Endothelial cell of umbilical vein (primary cell): ENCODE measurements around the gene DUSP14. TPM values are rescaled to one million over a fixed set of nuclear protein-coding genes. Genes with fewer than 3 reads are reported as not detected.

ENCODE experiments used
- BruUV-seq: library from RNA; stranded (reverse); fragments of 400-500 nt; replicated peaks from 2 replicates; lab custom pipeline; 2021; lab: Mats Ljungman, UMichigan
- CTCF ChIA-PET: fragments of 300-600, 350-600 bp; sonication (Branson Sonifier 250); formaldehyde crosslinking; loops from one replicate; lab custom pipeline; 2021; ENCODE audit warnings: antibody characterized with exemption, inconsistent platforms; lab: Charles Lee
- POLR2A ChIA-PET: fragments of 300-600, 350-600 bp; sonication (Branson Sonifier 250); formaldehyde crosslinking; loops from one replicate; lab custom pipeline; 2021; ENCODE audit warnings: antibody characterized with exemption, inconsistent platforms; lab: Charles Lee
- DNase-seq: peaks from one replicate; pipeline ENCODE4 v3.0.0-alpha.2; 2011; ENCODE audit warnings: low read depth, low spot score
- FAIRE-seq: peaks from 2 replicates; lab custom pipeline; 2011; peaks lifted over from hg19 to GRCh38; lab: Jason Lieb, UNC
- H2AFZ ChIP-seq: 2 replicates; pipeline ENCODE4 v1.6.0; 2012; ENCODE audit warnings: low read depth, low read length, control low read depth, inconsistent platforms
- H3K27ac ChIP-seq: 2 replicates; pipeline ENCODE4 v1.5.1; 2011; ENCODE audit warnings: low read depth, mild to moderate bottlenecking, control low read depth, low read length, moderate library complexity; ENCODE audit not compliant: insufficient read depth
- H3K27me3 ChIP-seq, 2 experiments: 2 replicates each; pipeline versions ENCODE4 v1.6.0 to v1.6.1; 2011; ENCODE audit warnings: low read length in 2 of 2, mixed read lengths in 1 of 2; ENCODE audit not compliant: control insufficient read depth in 2 of 2, insufficient read depth in 2 of 2
- H3K36me3 ChIP-seq, 2 experiments: 2 replicates in 1 of 2; 3 replicates in 1 of 2; pipeline ENCODE4 v1.5.1; 2011; ENCODE audit warnings: low read length in 2 of 2, mild to moderate bottlenecking in 1 of 2, moderate library complexity in 1 of 2; ENCODE audit not compliant: control insufficient read depth in 2 of 2, insufficient read depth in 2 of 2; ENCODE audit errors: extremely low read depth in 1 of 2
- H3K4me1 ChIP-seq: 3 replicates; pipeline ENCODE4 v1.5.1; 2011; ENCODE audit warnings: mild to moderate bottlenecking, low read length; ENCODE audit not compliant: control insufficient read depth, insufficient read depth; ENCODE audit errors: extremely low read depth
- H3K4me2 ChIP-seq: 2 replicates; pipeline ENCODE4 v1.6.1; 2011; ENCODE audit warnings: low read length, control low read depth, mixed read lengths; ENCODE audit not compliant: insufficient read depth
- H3K4me3 ChIP-seq, 3 experiments: fragments of 200-600 bp in 1 of 3; sonication (generic), shearing (Covaris generic) in 1 of 3; replicated peaks in 1 of 3; 2 replicates each; pipeline ENCODE4 v1.5.1; 2011 to 2016; ENCODE audit warnings: control low read depth in 3 of 3, low read length in 3 of 3, mild to moderate bottlenecking in 2 of 3, inconsistent platforms in 1 of 3, low read depth in 1 of 3, moderate library complexity in 1 of 3; ENCODE audit not compliant: insufficient read depth in 1 of 3
- H3K79me2 ChIP-seq: 2 replicates; pipeline ENCODE4 v1.6.0; 2012; ENCODE audit warnings: low read length, inconsistent platforms; ENCODE audit not compliant: control insufficient read depth, insufficient read depth
- H3K9ac ChIP-seq: replicated peaks from 2 replicates; pipeline ENCODE3; 2011; ENCODE audit warnings: low read length, control low read depth; ENCODE audit not compliant: insufficient read depth; ENCODE audit errors: extremely low read depth
- H3K9me1 ChIP-seq: replicated peaks from 3 replicates; pipeline ENCODE4 v1.6.0; 2011; ENCODE audit warnings: mild to moderate bottlenecking, low read length; ENCODE audit not compliant: control insufficient read depth, insufficient read depth; ENCODE audit errors: extremely low read depth
- H3K9me3 ChIP-seq: replicated peaks from 2 replicates; pipeline ENCODE4 v1.5.1; 2012; ENCODE audit warnings: low read length, inconsistent platforms; ENCODE audit not compliant: control insufficient read depth, insufficient read depth
- H4K20me1 ChIP-seq: replicated peaks from 2 replicates; pipeline ENCODE3; 2011; ENCODE audit warnings: mild to moderate bottlenecking, low read length; ENCODE audit not compliant: control insufficient read depth, insufficient read depth; ENCODE audit errors: extremely low read depth
- EZH2 ChIP-seq: IDR thresholded peaks from 2 replicates; pipeline ENCODE4 v1.6.1; 2012; ENCODE audit warnings: borderline replicate concordance, low read depth, mild to moderate bottlenecking, moderate library complexity, low read length, inconsistent platforms; ENCODE audit not compliant: severe bottlenecking
- FOS ChIP-seq: IDR thresholded peaks from 2 replicates; pipeline ENCODE4 v1.6.1; 2011; ENCODE audit warnings: mild to moderate bottlenecking, low read length, moderate library complexity, borderline replicate concordance; ENCODE audit not compliant: insufficient read depth
- GATA2 ChIP-seq: IDR thresholded peaks from 2 replicates; pipeline ENCODE4 v1.7.0; 2011; ENCODE audit warnings: low read depth, mild to moderate bottlenecking, moderate library complexity, mixed read lengths, low read length; ENCODE audit not compliant: insufficient read length, insufficient read depth
- JUN ChIP-seq: IDR thresholded peaks from 2 replicates; pipeline ENCODE4 v1.6.1; 2011; ENCODE audit warnings: borderline replicate concordance, low read depth; ENCODE audit not compliant: insufficient read length, insufficient read depth
- MYC ChIP-seq: IDR thresholded peaks from one replicate; pipeline ENCODE4 v1.6.1; 2011; ENCODE audit warnings: mild to moderate bottlenecking, low read depth, low read length
- POLR2A ChIP-seq: IDR thresholded peaks from 2 replicates; pipeline ENCODE4 v1.6.1; 2012; ENCODE audit warnings: low read depth, mild to moderate bottlenecking, control low read depth, low read length
- POLR2AphosphoS5 ChIP-seq: IDR thresholded peaks from 2 replicates; pipeline ENCODE4 v1.6.1; 2012; ENCODE audit warnings: low read depth, mild to moderate bottlenecking, control low read depth, low read length, moderate library complexity; ENCODE audit not compliant: insufficient read depth
- dilution Hi-C: fragments of 300-500 bp; cut with MboI; formaldehyde crosslinking; loops from one replicate; pipeline ENCODE4 v1.15.0; 2019; ENCODE audit warnings: low sequenced_read_pairs; ENCODE audit not compliant: extremely low pct_ligation_motif_present
- intact Hi-C: fragments of 100-400 bp; cut with micrococcal nuclease; formaldehyde crosslinking; loops from one replicate; pipeline ENCODE4 v1.10.0; 2022
- polyA plus RNA-seq, 4 experiments: library from polyadenylated mRNA; depleted of rRNA in 3 of 4; stranded (reverse) in 3 of 4; unstranded in 1 of 4; fragments of >200 nt; gene quantifications; 2 replicates each; pipeline versions ENCODE4 v1.2.1 to v1.2.3, GENCODE V29; 2011 to 2012; ENCODE audit warnings: missing spikeins in 1 of 4
- total RNA-seq: library from RNA; stranded (reverse); gene quantifications from 2 replicates; pipeline ENCODE4 v1.2.3, GENCODE V29; 2021
- TF ChIP-seq, protein P1 (sequence below), 2 donors: IDR thresholded peaks; 1 replicate in 1 of 2; 2 replicates in 1 of 2; pipeline ENCODE4 v1.5.1; 2011; ENCODE audit warnings: low read length in 2 of 2, mild to moderate bottlenecking in 2 of 2, moderate library complexity in 2 of 2, control low read depth in 1 of 2, inconsistent platforms in 1 of 2, low read depth in 1 of 2; ENCODE audit not compliant: insufficient read depth in 1 of 2; ENCODE audit errors: extremely low read depth in 1 of 2
- TF ChIP-seq, protein P2 (sequence below): IDR thresholded peaks from 2 replicates; pipeline ENCODE4 v1.6.1; 2011; ENCODE audit not compliant: insufficient read depth, insufficient read length

The DUSP14 gene
- total and polyA plus RNA-seq, 2 donors (not counting 3 experiments of a cell fraction or from before 2014, with no cell fraction given) = 36.4 to 62.5 TPM

DNA sequence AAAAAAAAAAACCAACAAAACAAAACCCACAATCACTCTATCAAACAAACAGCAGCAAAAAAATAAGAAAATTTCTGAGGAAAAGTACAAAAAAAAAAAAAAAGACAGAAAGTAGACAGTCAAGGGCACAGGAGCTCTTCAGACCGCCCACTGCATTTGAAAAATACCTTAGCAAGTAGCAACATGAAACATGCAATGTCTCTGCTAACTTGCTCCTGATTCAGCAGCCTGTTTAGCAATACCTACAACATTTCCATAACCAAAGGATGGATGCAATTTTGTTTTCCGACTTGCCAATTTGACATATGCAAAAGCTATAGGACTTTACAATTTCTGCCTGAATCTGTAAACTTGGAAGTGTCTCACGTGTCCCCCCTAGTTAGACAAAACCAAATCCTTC, 62.1 kb downstream of the DUSP14 start:
- intact Hi-C loops = no loop called here
- no peak for TF ChIP-seq GATA2
- TF ChIP-seq, protein P1, sequence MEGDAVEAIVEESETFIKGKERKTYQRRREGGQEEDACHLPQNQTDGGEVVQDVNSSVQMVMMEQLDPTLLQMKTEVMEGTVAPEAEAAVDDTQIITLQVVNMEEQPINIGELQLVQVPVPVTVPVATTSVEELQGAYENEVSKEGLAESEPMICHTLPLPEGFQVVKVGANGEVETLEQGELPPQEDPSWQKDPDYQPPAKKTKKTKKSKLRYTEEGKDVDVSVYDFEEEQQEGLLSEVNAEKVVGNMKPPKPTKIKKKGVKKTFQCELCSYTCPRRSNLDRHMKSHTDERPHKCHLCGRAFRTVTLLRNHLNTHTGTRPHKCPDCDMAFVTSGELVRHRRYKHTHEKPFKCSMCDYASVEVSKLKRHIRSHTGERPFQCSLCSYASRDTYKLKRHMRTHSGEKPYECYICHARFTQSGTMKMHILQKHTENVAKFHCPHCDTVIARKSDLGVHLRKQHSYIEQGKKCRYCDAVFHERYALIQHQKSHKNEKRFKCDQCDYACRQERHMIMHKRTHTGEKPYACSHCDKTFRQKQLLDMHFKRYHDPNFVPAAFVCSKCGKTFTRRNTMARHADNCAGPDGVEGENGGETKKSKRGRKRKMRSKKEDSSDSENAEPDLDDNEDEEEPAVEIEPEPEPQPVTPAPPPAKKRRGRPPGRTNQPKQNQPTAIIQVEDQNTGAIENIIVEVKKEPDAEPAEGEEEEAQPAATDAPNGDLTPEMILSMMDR (IDR thresholded peaks at IDR 0.05; ENCODE audit: extremely low read depth in 1 of 2, insufficient read depth in 1 of 2, low read depth in 1 of 2, low read length in 2 of 2) = no peak
- TF ChIP-seq JUN = no peak
- no peak for TF ChIP-seq EZH2
- TF ChIP-seq FOS = no peak
- TF ChIP-seq MYC = no peak
- no peak for TF ChIP-seq POLR2A
- TF ChIP-seq, protein P2, sequence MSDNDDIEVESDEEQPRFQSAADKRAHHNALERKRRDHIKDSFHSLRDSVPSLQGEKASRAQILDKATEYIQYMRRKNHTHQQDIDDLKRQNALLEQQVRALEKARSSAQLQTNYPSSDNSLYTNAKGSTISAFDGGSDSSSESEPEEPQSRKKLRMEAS = no peak
- no peak for TF ChIP-seq POLR2AphosphoS5
- no peaks in the 10 kb centered on the region for H3K27me3 ChIP-seq
- no TSS peak for BruUV-seq
- no peaks in the 10 kb centered on the region for H3K9me3 ChIP-seq
- dilution Hi-C loops = no loop called here
- no peaks in the 10 kb centered on the region for H4K20me1 ChIP-seq
- H3K36me3 ChIP-seq = peaks cover 8 to 10% of the 10 kb centered on the region in 2 experiments
- ChIA-PET POLR2A (interaction anchor here (0.6 kb wide), 1 partner anchor 1066 kb away, joined by 5 read pairs; no protein-coding TSS in a partner anchor), CTCF (interaction anchor here (0.6 to 1.7 kb wide), 4 partner anchors 10 to 178 kb away, joined by 3 to 6 read pairs (median 4); no protein-coding TSS in a partner anchor)
- no peak overlapping the region for H3K27ac ChIP-seq
- no peak overlapping the region for H3K4me2 ChIP-seq
- no peak overlapping the region for H2AFZ ChIP-seq
- no peak for DNase-seq
- no peak for FAIRE-seq
- peaks cover 6% of the 10 kb centered on the region for H3K79me2 ChIP-seq
- H3K9me1 ChIP-seq = no peaks in the 10 kb centered on the region
- H3K4me1 ChIP-seq = peaks cover 7% of the 10 kb centered on the region
- no peak overlapping the region for H3K9ac ChIP-seq
- no peak overlapping the region for H3K4me3 ChIP-seq
